HepG2 (cell line): ENCODE results near the gene TAT. TPM values are rescaled to one million over a fixed set of nuclear protein-coding genes. Genes with fewer than 3 reads are reported as not detected.

Experiments used
- ATAC-seq: fragments of 200-7000 bp; cut with Tn5 transposase; 3 replicates; pipeline ENCODE4 v1.9.1; 2020; ENCODE audit warnings: mild to moderate bottlenecking, moderate library complexity
- BruUV-seq: library from RNA; stranded (reverse); fragments of 400-500 nt; replicated peaks from 2 replicates; lab custom pipeline; 2021; lab: Mats Ljungman, UMichigan
- CTCF ChIA-PET: fragments of 300-600 bp; formaldehyde crosslinking; extraction: SDS; loops from one replicate; lab custom pipeline; 2021; ENCODE audit warnings: low total read pairs, inconsistent platforms, low intra/inter-chr PET ratio; lab: Yijun Ruan, JAX
- POLR2A ChIA-PET: fragments of 350-600 bp; sonication (Branson Sonifier 250); formaldehyde crosslinking; loops from one replicate; lab custom pipeline; 2020; ENCODE audit warnings: antibody characterized with exemption, inconsistent platforms; lab: Yijun Ruan, JAX
- DNase-seq: peaks from one replicate; pipeline ENCODE4 v3.0.0-alpha.2; 2015; ENCODE audit warnings: low spot score
- FAIRE-seq: peaks from 3 replicates; lab custom pipeline; 2011; peaks lifted over from hg19 to GRCh38; lab: Jason Lieb, UNC
- H2AFZ ChIP-seq: one replicate; pipeline ENCODE4 v1.6.1; 2011; ENCODE audit warnings: low read length, inconsistent platforms
- H3K27ac ChIP-seq: fragments of 300-600 bp; 3 replicates; pipeline ENCODE4 v1.8.0; 2011; ENCODE audit warnings: mixed run types, mild to moderate bottlenecking, mixed read lengths, low read length, inconsistent platforms; ENCODE audit not compliant: insufficient read depth; ENCODE audit errors: extremely low read length
- H3K27me3 ChIP-seq, 2 experiments: fragments of 200-600 bp in 1 of 2; 2 replicates in 1 of 2; 3 replicates in 1 of 2; pipeline versions ENCODE4 v1.6.0 to v1.8.0; 2011; ENCODE audit warnings: low read length in 2 of 2, mild to moderate bottlenecking in 2 of 2, moderate library complexity in 2 of 2, inconsistent platforms in 1 of 2; ENCODE audit not compliant: insufficient read depth in 2 of 2, control insufficient read depth in 1 of 2
- H3K36me3 ChIP-seq, 2 experiments: fragments of 200-600 bp in 1 of 2; replicated peaks in 1 of 2; 2 replicates in 1 of 2; 3 replicates in 1 of 2; pipeline versions ENCODE4 v1.5.1 to v1.8.0; 2011; ENCODE audit warnings: low read length in 2 of 2, inconsistent platforms in 1 of 2; ENCODE audit not compliant: insufficient read depth in 2 of 2, control insufficient read depth in 1 of 2
- H3K4me1 ChIP-seq: 2 replicates; pipeline ENCODE4 v1.5.1; 2012; ENCODE audit warnings: low read length, inconsistent platforms; ENCODE audit not compliant: insufficient read depth
- H3K4me2 ChIP-seq: 2 replicates; pipeline ENCODE4 v1.6.0; 2011; ENCODE audit warnings: low read depth, low read length, inconsistent platforms
- H3K4me3 ChIP-seq, 3 experiments: fragments of 200-600 bp in 1 of 3; sonication (generic), shearing (Covaris generic) in 1 of 3; replicated peaks in 1 of 3; 2 replicates each; pipeline ENCODE4 v1.5.1; 2011 to 2016; ENCODE audit warnings: low read length in 3 of 3, inconsistent platforms in 2 of 3, low read depth in 2 of 3, mild to moderate bottlenecking in 2 of 3, control low read depth in 1 of 3, mixed read lengths in 1 of 3; ENCODE audit not compliant: insufficient read depth in 1 of 3
- H3K79me2 ChIP-seq: one replicate; pipeline ENCODE4 v1.6.1; 2011; ENCODE audit warnings: low read length, inconsistent platforms; ENCODE audit not compliant: insufficient read depth
- H3K9ac ChIP-seq: 2 replicates; pipeline ENCODE4 v1.6.0; 2011; ENCODE audit warnings: mild to moderate bottlenecking, low read depth, low read length, inconsistent platforms; ENCODE audit not compliant: insufficient read depth
- H3K9me3 ChIP-seq: 2 replicates; pipeline ENCODE4 v1.5.1; 2012; ENCODE audit warnings: mild to moderate bottlenecking, low read length
- H4K20me1 ChIP-seq: 2 replicates; pipeline ENCODE4 v1.6.0; 2011; ENCODE audit warnings: inconsistent platforms, mild to moderate bottlenecking, low read length, moderate library complexity; ENCODE audit not compliant: insufficient read depth
- AGO1 ChIP-seq: fragments of 200-400 bp; formaldehyde crosslinking; IDR thresholded peaks from 2 replicates; pipeline ENCODE4 v1.6.1; 2017; ENCODE audit warnings: mild to moderate bottlenecking, low read depth, low read length, moderate library complexity; ENCODE audit not compliant: poor library complexity, severe bottlenecking
- ARNTL ChIP-seq: sonication (generic); formaldehyde crosslinking; IDR thresholded peaks from 2 replicates; pipeline ENCODE4 v1.4.0; 2020; ENCODE audit warnings: mild to moderate bottlenecking, missing genetic modification reagents
- FIP1L1 ChIP-seq: fragments of 200-400 bp; formaldehyde crosslinking; IDR thresholded peaks from 2 replicates; pipeline ENCODE4 v1.6.1; 2018; ENCODE audit warnings: low read depth, mild to moderate bottlenecking, low read length, moderate library complexity, borderline replicate concordance; ENCODE audit not compliant: insufficient read depth
- FOXK2 ChIP-seq: fragments of 450-650 bp; IDR thresholded peaks from 2 replicates; pipeline ENCODE4 v1.6.1; 2016
- HOXA7 ChIP-seq: sonication (generic); formaldehyde crosslinking; IDR thresholded peaks from 2 replicates; pipeline ENCODE4 v1.8.1; 2022; ENCODE audit warnings: mild to moderate bottlenecking, missing genetic modification reagents, moderate library complexity
- KDM4B ChIP-seq: sonication (generic); formaldehyde crosslinking; IDR thresholded peaks from 2 replicates; pipeline ENCODE4 v1.4.0; 2020; ENCODE audit warnings: missing genetic modification reagents
- MAZ ChIP-seq, 2 experiments: sonication (generic) in 1 of 2; formaldehyde crosslinking in 1 of 2; IDR thresholded peaks; 2 replicates each; pipeline versions ENCODE4 v1.5.0 to v1.6.1; 2012 to 2020; ENCODE audit warnings: low read depth in 2 of 2, mild to moderate bottlenecking in 2 of 2, borderline replicate concordance in 1 of 2, improper control_type of control experiment in 1 of 2, low read length in 1 of 2, missing genetic modification reagents in 1 of 2, moderate library complexity in 1 of 2
- MEIS2 ChIP-seq: sonication (generic); formaldehyde crosslinking; IDR thresholded peaks from 2 replicates; pipeline ENCODE4 v1.9.0; 2021; ENCODE audit warnings: mild to moderate bottlenecking, missing genetic modification reagents
- NFRKB ChIP-seq: fragments of 450-650 bp; IDR thresholded peaks from 2 replicates; pipeline ENCODE4 v1.6.1; 2017
- POLR2AphosphoS5 ChIP-seq: IDR thresholded peaks from 2 replicates; pipeline ENCODE4 v1.6.1; 2012; ENCODE audit warnings: low read depth, low read length
- SMC3 ChIP-seq: IDR thresholded peaks from 2 replicates; pipeline ENCODE4 v1.6.1; 2011; ENCODE audit warnings: low read length, improper control_type of control experiment
- SP2 ChIP-seq: sonication (generic); formaldehyde crosslinking; IDR thresholded peaks from 2 replicates; pipeline ENCODE4 v1.5.1; 2020; ENCODE audit warnings: mild to moderate bottlenecking, missing genetic modification reagents
- TAF15 ChIP-seq: fragments of 200-400 bp; formaldehyde crosslinking; IDR thresholded peaks from one replicate; pipeline ENCODE4 v1.6.1; 2018; ENCODE audit warnings: mild to moderate bottlenecking, low read depth, low read length; ENCODE audit not compliant: poor library complexity, severe bottlenecking
- TEAD2 ChIP-seq: sonication (generic); formaldehyde crosslinking; IDR thresholded peaks from 2 replicates; pipeline ENCODE4 v1.9.0; 2021; ENCODE audit warnings: missing genetic modification reagents
- ZMYM3 ChIP-seq: sonication (generic); formaldehyde crosslinking; IDR thresholded peaks from 2 replicates; pipeline ENCODE4 v1.5.1; 2020; ENCODE audit warnings: mild to moderate bottlenecking, missing genetic modification reagents
- ZNF567 ChIP-seq: sonication (generic); formaldehyde crosslinking; IDR thresholded peaks from 2 replicates; pipeline ENCODE4 v1.8.1; 2023; ENCODE audit warnings: mild to moderate bottlenecking, missing genetic modification reagents, borderline replicate concordance
- ZNF768 ChIP-seq: sonication (generic); formaldehyde crosslinking; IDR thresholded peaks from 2 replicates; pipeline ENCODE4 v1.4.0; 2020; ENCODE audit warnings: missing genetic modification reagents
- WGBS: methylation state at CpG from one replicate; pipeline ENCODE4 v1.1.6; 2017; ENCODE audit warnings: low lambda C conversion rate; 5-methylcytosine and 5-hydroxymethylcytosine counted together
- in situ Hi-C: cut with HindIII; loops from 2 replicates; pipeline ENCODE4 v1.10.0; 2017; ENCODE audit warnings: low pct_unique_long_range_greater_than_20kb; ENCODE audit not compliant: extremely low pct_ligation_motif_present
- intact Hi-C: fragments of 100-400 bp; cut with micrococcal nuclease; formaldehyde crosslinking; loops from one replicate; pipeline ENCODE4 v1.10.0; 2022; ENCODE audit not compliant: unreplicated experiment
- polyA plus RNA-seq, 8 experiments: library from polyadenylated mRNA; depleted of rRNA in 3 of 8; stranded (reverse) in 7 of 8; unstranded in 1 of 8; fragments of >200 nt; fragmentation: Illumina TruSeq in 4 of 8; extraction: Trizol in 4 of 8; gene quantifications; 2 replicates each; pipeline versions ENCODE4 v1.2.1 to v1.2.3, GENCODE V29; 2011 to 2016; ENCODE audit warnings: low read depth in 4 of 8, missing spikeins in 1 of 8, mixed read lengths in 1 of 8; ENCODE audit not compliant: insufficient read depth in 1 of 8
- total RNA-seq, 5 experiments: library from RNA; depleted of rRNA; stranded (reverse); fragments of >200 nt; fragmentation: Illumina TruSeq; extraction: Trizol; gene quantifications; 2 replicates each; pipeline ENCODE4 v1.2.3, GENCODE V29; 2016; ENCODE audit warnings: low read depth in 1 of 5
- TF ChIP-seq, protein P1 (sequence below): sonication (generic); formaldehyde crosslinking; IDR thresholded peaks from 2 replicates; pipeline ENCODE4 v1.5.0; 2020; ENCODE audit warnings: mild to moderate bottlenecking, missing genetic modification reagents
- TF ChIP-seq, protein P2 (sequence below): sonication (generic); formaldehyde crosslinking; IDR thresholded peaks from 2 replicates; pipeline ENCODE4 v1.5.0; 2020; ENCODE audit warnings: mild to moderate bottlenecking, missing genetic modification reagents, moderate library complexity
- TF ChIP-seq, protein P3 (sequence below): sonication (generic); formaldehyde crosslinking; conservative IDR thresholded peaks from 2 replicates; pipeline ENCODE4 v1.8.0; 2022; ENCODE audit warnings: missing genetic modification reagents

TAT gene
- total and polyA plus RNA-seq, 2 of the 13 experiments (the other 11 are each of a cell fraction or from before 2014, with no cell fraction given) = 1.6 to 5.8 TPM

DNA sequence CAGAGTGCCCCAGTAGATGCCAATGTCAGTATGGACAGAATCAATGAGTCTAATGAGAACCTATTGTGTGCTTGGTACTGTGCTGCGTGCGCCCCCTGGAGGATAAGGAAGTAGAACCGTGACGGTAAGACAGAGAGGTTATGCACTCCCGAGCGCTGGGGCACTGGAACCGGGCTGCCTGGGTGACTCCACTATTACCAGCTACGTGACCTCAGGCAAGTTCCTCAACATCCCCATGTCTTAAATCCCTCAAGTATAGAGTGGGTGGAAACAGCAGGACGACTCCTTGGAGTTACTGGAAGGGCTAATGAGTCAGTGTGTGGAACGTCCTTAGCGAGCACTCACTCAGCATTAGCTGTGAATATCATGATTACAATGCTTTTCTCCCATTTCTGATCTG is 34.5 kb downstream of the TAT start:
- FAIRE-seq (peak; percentile 67), DNase-seq (peak; percentile 63), ATAC-seq (peak; percentile 92)
- no peak overlapping the region for H3K27ac ChIP-seq
- no peak overlapping the region for H3K9ac ChIP-seq
- H3K79me2 ChIP-seq = no peaks in the 10 kb centered on the region
- whole genome bisulfite sequencing = 19% methylated on average over 9 of the region's 11 CpGs
- in situ Hi-C loops = no loop called here
- H3K4me3 ChIP-seq = no peak overlapping the region
- intact Hi-C loops = no loop called here
- BruUV-seq = no TSS peak
- H3K36me3 ChIP-seq = no peaks in the 10 kb centered on the region
- H4K20me1 ChIP-seq = no peaks in the 10 kb centered on the region
- H3K4me2 ChIP-seq = peak overlapping the region; percentile 30; the same call in 1 of the 2 replicates
- H3K9me3 ChIP-seq = no peaks in the 10 kb centered on the region
- ChIA-PET POLR2A (no interaction called here), CTCF (interaction anchor here (1.3 to 1.8 kb wide), 3 partner anchors 69 to 130 kb away, joined by 3 to 9 read pairs (median 5); no protein-coding TSS in a partner anchor)
- H3K4me1 ChIP-seq = peaks cover 7% of the 10 kb centered on the region; the same call in 1 of the 2 replicates
- H3K27me3 ChIP-seq = peaks cover 0 to 2% of the 10 kb centered on the region in 2 experiments; a peak in 2 of 5 replicates
- H2AFZ ChIP-seq = no peak overlapping the region
- TF ChIP-seq ZNF768 (CRISPR knock-in tag) = peak; percentile 48; the same call in 1 of the 2 replicates
- TF ChIP-seq FOXK2 = no peak
- TF ChIP-seq MEIS2 = no peak
- TF ChIP-seq KDM4B = no peak
- TF ChIP-seq, protein P1, sequence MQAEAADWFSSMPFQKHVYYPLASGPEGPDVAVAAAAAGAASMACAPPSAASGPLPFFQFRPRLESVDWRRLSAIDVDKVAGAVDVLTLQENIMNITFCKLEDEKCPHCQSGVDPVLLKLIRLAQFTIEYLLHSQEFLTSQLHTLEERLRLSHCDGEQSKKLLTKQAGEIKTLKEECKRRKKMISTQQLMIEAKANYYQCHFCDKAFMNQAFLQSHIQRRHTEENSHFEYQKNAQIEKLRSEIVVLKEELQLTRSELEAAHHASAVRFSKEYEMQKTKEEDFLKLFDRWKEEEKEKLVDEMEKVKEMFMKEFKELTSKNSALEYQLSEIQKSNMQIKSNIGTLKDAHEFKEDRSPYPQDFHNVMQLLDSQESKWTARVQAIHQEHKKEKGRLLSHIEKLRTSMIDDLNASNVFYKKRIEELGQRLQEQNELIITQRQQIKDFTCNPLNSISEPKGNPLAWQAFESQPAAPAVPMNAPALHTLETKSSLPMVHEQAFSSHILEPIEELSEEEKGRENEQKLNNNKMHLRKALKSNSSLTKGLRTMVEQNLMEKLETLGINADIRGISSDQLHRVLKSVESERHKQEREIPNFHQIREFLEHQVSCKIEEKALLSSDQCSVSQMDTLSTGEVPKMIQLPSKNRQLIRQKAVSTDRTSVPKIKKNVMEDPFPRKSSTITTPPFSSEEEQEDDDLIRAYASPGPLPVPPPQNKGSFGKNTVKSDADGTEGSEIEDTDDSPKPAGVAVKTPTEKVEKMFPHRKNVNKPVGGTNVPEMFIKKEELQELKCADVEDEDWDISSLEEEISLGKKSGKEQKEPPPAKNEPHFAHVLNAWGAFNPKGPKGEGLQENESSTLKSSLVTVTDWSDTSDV (CRISPR knock-in tag) = no peak
- TF ChIP-seq ARNTL (CRISPR knock-in tag) = no peak
- TF ChIP-seq AGO1 = no peak
- no peak for TF ChIP-seq SP2 (CRISPR knock-in tag)
- no peak for TF ChIP-seq FIP1L1
- no peak for TF ChIP-seq ZMYM3 (CRISPR knock-in tag)
- TF ChIP-seq, protein P2, sequence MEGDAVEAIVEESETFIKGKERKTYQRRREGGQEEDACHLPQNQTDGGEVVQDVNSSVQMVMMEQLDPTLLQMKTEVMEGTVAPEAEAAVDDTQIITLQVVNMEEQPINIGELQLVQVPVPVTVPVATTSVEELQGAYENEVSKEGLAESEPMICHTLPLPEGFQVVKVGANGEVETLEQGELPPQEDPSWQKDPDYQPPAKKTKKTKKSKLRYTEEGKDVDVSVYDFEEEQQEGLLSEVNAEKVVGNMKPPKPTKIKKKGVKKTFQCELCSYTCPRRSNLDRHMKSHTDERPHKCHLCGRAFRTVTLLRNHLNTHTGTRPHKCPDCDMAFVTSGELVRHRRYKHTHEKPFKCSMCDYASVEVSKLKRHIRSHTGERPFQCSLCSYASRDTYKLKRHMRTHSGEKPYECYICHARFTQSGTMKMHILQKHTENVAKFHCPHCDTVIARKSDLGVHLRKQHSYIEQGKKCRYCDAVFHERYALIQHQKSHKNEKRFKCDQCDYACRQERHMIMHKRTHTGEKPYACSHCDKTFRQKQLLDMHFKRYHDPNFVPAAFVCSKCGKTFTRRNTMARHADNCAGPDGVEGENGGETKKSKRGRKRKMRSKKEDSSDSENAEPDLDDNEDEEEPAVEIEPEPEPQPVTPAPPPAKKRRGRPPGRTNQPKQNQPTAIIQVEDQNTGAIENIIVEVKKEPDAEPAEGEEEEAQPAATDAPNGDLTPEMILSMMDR (CRISPR knock-in tag) = peak; percentile 79
- no peak for TF ChIP-seq HOXA7 (CRISPR knock-in tag)
- TF ChIP-seq, protein P3, sequence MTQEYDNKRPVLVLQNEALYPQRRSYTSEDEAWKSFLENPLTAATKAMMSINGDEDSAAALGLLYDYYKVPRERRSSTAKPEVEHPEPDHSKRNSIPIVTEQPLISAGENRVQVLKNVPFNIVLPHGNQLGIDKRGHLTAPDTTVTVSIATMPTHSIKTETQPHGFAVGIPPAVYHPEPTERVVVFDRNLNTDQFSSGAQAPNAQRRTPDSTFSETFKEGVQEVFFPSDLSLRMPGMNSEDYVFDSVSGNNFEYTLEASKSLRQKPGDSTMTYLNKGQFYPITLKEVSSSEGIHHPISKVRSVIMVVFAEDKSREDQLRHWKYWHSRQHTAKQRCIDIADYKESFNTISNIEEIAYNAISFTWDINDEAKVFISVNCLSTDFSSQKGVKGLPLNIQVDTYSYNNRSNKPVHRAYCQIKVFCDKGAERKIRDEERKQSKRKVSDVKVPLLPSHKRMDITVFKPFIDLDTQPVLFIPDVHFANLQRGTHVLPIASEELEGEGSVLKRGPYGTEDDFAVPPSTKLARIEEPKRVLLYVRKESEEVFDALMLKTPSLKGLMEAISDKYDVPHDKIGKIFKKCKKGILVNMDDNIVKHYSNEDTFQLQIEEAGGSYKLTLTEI (CRISPR knock-in tag) = no peak
- no peak for TF ChIP-seq TAF15
- TF ChIP-seq MAZ (IDR thresholded peaks at IDR 0.05; ENCODE audit: borderline replicate concordance, low read depth, low read length) = no peak
- no peak for TF ChIP-seq MAZ (CRISPR knock-in tag; IDR thresholded peaks at IDR 0.05; ENCODE audit: low read depth)
- no peak for TF ChIP-seq NFRKB
- no peak for TF ChIP-seq ZNF567 (CRISPR knock-in tag)
- TF ChIP-seq TEAD2 (CRISPR knock-in tag) = no peak
- TF ChIP-seq POLR2AphosphoS5 = no peak
- peak; percentile 41; the same call in 1 of the 2 replicates for TF ChIP-seq SMC3
